Renal cortical epithelial cell (primary cell): ENCODE results near the gene ARHGAP15. TPM values are rescaled to one million over a fixed set of nuclear protein-coding genes. Genes with fewer than 3 reads are reported as not detected.

ENCODE experiments used
- DNase-seq: peaks from one replicate; pipeline ENCODE4 v3.0.0-alpha.2; 2011; ENCODE audit warnings: low read depth
- total RNA-seq: library from RNA; depleted of rRNA; stranded (reverse); fragments of >200 nt; gene quantifications from 2 replicates; pipeline ENCODE4 v1.2.3, GENCODE V29; 2014

The ARHGAP15 gene
- total RNA-seq, 1 donor from 2014 or later: not detected

GRCh38 chr2:143144813-143145455 lies 15.7 kb downstream of the ARHGAP15 start:
- DNase-seq: peak; percentile 90

DNA sequence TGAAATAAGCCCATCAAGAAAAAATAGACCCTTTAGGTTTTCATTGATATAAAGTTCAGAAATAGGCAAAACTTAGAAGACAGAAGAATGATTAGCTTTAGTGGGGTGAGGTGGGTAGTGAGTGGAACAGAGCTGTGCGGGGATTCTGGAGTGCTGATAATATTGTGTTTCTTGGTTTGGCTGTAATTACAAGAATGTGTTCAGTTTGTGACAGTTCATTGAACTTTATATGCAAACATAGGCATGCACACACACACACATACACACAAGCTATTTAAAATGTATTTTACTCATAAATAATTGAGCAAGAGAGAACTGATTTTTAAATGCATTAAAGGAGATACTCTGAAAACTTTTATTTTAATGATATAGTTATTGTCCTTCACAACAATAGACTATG lies 17.1 kb downstream of the ARHGAP15 start:
- peak; percentile 23 for DNase-seq

GRCh38 chr2:143146815-143147530 lies 17.8 kb downstream of the ARHGAP15 start:
- DNase-seq: no peak

GRCh38 chr2:143148011-143148410 lies 18.8 kb downstream of the ARHGAP15 start:
- DNase-seq: no peak

DNA sequence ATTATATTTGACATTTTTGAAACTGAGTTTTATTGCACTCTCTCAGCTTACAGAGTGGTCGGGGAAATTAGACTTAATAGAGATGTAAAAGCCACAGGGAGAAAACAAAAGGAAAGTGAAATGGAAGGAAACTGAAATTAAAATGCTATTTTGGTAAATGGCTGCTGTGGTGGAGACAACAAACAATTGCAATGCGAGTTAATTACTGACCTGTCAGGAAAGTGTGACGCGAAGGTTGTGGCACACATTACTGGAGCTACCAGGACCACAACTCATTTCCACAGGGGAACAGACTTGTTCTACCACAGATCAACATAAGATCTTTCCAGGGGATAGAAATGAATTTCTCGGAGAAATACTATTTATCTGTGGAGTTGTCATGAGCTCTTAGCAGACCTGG lies 19.5 kb downstream of the ARHGAP15 start:
- DNase-seq: no peak

DNA sequence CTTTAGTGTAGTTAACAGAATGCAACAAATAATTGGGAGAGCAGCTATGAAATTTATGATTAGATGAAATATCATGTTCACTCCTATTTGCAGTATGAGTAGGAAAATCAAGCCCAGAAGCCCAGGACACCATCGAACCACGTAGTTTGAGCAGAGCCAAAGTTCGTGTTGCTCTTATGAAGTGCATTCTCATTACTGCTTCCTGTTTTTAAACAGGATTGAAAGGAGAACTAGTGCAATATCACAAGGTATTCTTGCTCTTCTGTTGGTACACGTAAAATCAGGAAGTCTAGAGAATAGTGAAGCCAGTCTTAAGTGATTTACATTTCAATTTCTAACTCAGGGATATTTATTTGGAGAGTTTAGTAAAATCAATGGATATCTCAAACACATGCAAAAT lies 21.1 kb downstream of the ARHGAP15 start:
- no peak for DNase-seq

DNA sequence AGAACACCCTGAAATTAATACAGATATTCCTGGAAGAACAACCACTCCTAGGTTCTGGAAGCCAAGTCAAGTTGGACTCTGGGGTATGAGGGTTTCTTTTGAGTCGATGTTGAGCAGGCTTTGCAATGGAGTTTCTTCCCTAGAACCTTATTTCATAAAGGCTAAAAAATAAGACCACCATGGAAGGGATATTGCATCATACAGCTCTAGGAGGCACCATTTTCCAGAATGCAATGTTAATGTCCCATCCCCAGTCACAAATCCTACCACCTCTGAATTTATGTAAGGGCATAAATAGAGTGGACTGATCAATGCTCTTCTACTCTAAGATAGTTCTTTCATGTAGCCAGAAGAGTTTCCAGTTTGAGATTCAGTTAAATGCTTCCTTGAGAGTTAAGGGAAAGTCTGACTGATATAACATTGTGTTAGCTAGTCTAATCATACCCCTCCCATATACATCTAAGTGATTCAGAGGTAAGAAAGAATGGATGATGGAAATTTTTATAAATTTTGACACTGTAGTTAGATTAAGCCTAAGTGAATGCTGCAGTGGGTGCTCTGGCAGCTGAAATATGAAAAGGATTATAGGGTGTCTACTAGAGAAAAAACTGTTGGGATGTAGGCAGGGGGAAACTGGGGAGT lies 22.0 kb downstream of the ARHGAP15 start:
- no peak for DNase-seq

- no peak for DNase-seq
Measured at GRCh38 chr2:143152219-143152618, 23.0 kb downstream of the ARHGAP15 start.

DNA sequence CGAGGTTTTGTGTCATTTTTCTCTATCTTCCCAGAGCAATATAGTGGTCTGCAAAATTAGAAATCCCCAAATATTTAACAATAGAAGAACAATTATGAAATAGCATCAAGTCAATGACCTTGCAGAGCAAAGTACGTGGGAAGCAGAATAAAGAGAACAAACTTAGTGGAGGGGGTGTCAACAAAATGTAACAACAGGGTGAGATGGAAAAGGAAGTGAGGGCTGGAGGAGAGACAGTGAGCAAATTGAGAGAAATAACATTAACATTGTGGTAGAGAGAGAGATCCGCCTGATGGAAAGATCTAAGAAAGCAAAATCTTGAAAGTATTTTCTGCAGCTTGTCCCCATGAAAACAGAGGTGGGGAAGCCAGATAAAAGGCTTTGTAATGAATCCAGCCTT lies 23.4 kb downstream of the ARHGAP15 start:
- DNase-seq: no peak

DNA sequence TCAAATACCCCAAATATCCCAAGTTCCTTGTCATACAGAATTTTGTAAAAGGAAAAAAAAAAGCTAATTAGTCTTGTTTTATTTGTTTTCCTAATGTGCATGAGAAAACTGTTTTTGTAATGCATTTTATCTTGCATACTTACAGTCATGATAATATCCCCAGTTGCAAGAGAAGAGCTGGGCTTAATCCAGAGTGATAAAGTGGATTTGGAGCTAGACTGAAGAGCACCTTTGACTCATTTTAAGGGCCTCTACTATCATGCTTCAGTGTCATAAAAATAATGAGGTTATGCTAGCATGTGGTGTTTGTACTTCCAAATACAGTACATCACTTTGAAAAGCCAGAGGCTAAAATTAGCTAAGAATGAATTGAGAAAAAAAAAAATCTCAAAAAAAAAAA lies 26.4 kb downstream of the ARHGAP15 start:
- no peak for DNase-seq

- no peak for DNase-seq
Measured at GRCh38 chr2:143157001-143157400, 27.8 kb downstream of the ARHGAP15 start.

DNA sequence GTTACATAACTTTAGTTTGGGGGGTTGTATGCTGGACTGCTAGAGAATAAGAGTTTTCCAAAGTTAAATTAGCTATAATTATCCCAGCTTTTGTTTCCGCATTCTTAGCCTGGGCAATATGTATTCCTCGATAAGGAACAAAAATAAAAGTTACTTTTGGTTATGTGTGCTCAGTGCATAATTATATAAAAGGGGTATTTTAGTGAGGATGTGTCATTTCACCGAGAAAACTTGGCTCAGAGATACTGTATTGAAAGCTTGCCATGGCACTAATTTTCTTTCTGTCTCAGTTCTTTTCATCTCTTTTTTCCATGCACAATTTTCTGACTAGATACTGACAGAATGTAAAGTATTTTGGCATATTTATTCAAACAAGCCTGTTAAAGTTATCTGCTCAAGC lies 28.2 kb downstream of the ARHGAP15 start:
- no peak for DNase-seq

DNA sequence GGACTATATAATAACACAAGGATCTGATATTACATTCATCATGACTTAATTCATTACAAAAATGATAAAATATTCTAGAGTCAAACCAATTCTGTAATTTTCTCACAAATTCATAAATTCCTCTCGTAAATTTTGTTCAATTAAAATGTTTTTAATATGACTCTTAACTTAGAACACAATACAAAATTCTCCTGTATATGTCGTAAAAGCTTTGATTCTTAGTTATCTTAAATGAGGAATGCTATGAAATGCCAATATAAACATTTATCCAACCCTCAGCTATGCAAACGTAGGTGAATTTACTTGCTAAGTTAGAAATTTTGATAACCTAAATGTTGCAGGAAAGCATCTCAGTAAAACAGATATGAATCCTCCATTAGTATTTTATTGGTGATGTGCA lies 28.9 kb downstream of the ARHGAP15 start:
- no peak for DNase-seq

DNA sequence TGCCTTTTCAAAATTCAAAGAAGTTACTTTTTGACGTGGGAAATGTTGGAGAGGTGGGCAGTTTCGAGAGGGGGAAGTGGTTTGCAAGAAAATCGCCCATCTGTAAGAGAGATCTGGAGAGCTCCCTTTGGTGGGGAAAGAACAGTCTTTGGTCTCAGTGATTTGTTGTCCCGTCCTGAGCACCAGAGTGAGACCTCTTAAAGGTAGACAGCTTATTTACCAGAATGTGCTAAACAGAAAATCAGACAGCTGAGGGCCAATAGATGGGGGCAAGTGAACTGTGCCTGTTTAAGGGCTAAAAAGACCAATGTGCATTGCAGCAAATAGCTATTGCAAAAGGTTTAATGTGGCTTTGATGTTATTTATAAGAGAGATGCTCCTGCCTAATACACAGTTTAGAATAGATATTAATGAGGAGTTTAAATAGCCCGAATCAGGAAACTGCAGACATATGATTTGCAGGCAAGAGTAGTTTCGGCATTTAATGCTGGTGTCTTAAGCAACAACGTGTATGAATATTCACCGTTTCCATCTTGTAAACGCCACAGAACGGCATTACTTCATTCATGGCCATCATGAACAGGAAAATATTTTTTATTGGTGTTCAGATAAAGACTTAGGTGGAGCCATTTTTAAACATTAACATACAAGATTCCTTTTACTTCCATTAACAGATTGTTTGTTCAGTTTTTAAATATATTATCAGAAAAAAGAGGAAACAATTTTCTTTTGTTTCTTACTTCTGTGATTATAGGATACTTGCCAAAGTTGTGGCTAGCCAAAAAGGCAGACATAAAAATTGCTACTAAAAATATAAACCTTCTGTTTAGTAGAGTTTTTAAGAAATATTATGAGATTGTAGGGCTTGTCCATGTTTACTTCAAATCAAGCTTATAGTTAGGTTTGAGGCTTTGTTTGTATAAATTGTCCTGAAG lies 29.6 kb downstream of the ARHGAP15 start:
- DNase-seq: no peak

DNA sequence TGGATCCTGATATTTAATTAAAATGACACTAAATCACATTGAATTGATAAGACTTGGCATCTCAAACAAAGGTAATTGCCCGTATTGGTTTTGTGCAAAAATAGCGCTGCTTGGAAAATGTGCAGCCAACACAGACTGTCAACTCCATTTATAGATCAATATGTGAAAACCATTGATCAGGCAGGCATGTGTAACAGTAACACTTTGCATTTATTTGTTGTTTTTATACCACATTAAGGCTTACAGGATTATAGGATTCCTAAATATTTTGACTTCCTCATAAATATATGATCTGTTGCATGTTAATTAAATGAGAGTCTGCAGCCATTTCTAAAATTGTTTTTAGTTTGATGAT lies 30.2 kb downstream of the ARHGAP15 start:
- no peak for DNase-seq

DNA sequence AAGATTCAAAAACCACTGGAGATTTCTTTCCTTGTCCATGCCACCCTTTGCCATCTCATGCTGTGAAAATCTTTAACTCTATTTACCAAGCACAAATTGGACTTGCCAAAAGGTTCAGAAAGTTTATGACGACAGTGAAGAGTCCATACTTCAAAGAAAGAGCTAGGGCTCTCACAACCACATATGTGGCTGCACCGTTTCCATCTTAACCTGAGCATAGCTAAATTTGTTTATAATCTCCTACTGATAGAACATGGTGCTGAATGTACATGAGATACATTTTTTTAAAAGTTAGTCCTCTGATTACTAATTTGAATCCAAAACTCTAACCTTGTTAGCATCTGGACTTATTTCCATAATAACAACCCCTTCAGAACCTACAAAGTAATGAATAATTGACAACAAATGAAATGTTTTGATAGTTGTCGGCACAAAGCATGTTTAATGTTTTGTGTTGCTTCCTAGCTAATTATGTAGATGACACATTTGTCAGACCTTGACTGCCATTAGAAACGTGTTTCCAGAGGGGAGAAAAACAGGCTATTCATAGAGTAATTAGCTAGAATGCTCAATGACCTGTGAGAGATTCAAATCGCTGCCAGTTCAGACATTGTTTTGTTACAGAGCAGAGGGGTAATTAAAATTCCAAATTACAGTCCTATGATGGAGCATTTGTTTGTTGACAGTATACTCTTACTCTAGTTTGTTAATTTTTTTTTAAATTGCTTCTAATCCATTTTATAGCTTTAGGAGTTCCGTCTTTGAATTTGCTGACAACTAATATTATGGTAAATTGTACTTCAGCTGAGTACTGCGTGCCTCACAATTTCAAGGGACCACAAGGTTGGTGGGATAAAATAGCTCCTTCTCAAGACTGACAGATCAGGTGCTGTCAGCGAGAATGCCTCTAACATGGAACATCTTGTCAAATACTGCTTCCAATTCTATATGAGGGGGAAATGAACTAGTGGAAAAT lies 31.8 kb downstream of the ARHGAP15 start:
- peak; percentile 51 for DNase-seq

- peak; percentile 72 for DNase-seq
Measured at GRCh38 chr2:143162123-143162837, 33.1 kb downstream of the ARHGAP15 start.

- no peak for DNase-seq
Measured at GRCh38 chr2:143162997-143163396, 33.8 kb downstream of the ARHGAP15 start.

GRCh38 chr2:143163499-143163898 lies 34.3 kb downstream of the ARHGAP15 start:
- no peak for DNase-seq

DNA sequence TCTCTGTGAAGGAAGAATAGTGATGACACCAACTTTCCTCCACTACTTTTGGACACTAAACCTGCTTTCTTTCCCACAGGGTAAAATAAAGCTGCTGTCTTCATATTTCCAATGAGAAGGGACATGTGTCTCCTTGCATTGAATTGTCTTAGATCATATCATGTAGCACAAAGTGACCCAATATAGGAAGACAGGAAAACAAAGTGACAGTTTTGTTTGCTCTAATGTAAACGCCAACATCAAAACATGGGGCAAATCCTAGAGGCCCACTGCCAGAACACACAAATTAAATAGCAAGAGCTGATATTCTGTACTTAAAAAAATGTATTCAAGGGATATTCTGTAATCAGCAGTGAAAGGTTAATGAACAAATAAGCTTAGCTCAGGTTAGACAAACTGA lies 36.1 kb downstream of the ARHGAP15 start:
- DNase-seq: no peak
